BE2C (cell line): ENCODE measurements around the gene PHACTR1.

ENCODE experiments used
- DNase-seq: peaks from one replicate; pipeline ENCODE4 v3.0.0-alpha.2; 2020
- H3K27me3 ChIP-seq: fragments of 250-450 bp; sonication (Bioruptor Pico); 2 replicates; pipeline ENCODE4 v1.5.1; 2020; ENCODE audit warnings: mild to moderate bottlenecking
- H3K36me3 ChIP-seq: fragments of 250-450 bp; sonication (Bioruptor Pico); 2 replicates; pipeline ENCODE4 v1.5.1; 2020; ENCODE audit warnings: mild to moderate bottlenecking
- H3K4me1 ChIP-seq: fragments of 250-450 bp; sonication (Bioruptor Pico); 2 replicates; pipeline ENCODE4 v1.5.1; 2020
- H3K4me3 ChIP-seq: 2 replicates; pipeline ENCODE4 v1.5.1; 2011; ENCODE audit warnings: low read depth, low read length
- H3K9me3 ChIP-seq: fragments of 250-450 bp; sonication (Bioruptor Pico); 2 replicates; pipeline ENCODE4 v1.5.1; 2020
- CTCF ChIP-seq: IDR thresholded peaks from 2 replicates; pipeline ENCODE4 v1.5.1; 2012; ENCODE audit warnings: mild to moderate bottlenecking, low read depth, low read length

The PHACTR1 gene

GRCh38 chr6:13053006-13053461 is 336.5 kb downstream of the PHACTR1 start:
- Histone ChIP-seq H3K36me3 (no peaks in the 10 kb centered on the region), H3K27me3 (no peaks in the 10 kb centered on the region), H3K4me3 (no peak overlapping the region), H3K4me1 (no peaks in the 10 kb centered on the region), H3K9me3 (no peaks in the 10 kb centered on the region)
- DNase-seq: no peak
- TF ChIP-seq CTCF: no peak

GRCh38 chr6:13058051-13058450 is 341.5 kb downstream of the PHACTR1 start:
- H3K27me3 ChIP-seq: no peaks in the 10 kb centered on the region
- no peak for TF ChIP-seq CTCF
- H3K4me3 ChIP-seq: no peak overlapping the region
- H3K4me1 ChIP-seq: no peaks in the 10 kb centered on the region
- H3K36me3 ChIP-seq: no peaks in the 10 kb centered on the region
- no peak for DNase-seq
- no peaks in the 10 kb centered on the region for H3K9me3 ChIP-seq

- H3K27me3 ChIP-seq: no peaks in the 10 kb centered on the region
- H3K4me1 ChIP-seq: no peaks in the 10 kb centered on the region
- no peak for DNase-seq
- H3K36me3 ChIP-seq: no peaks in the 10 kb centered on the region
- H3K4me3 ChIP-seq: no peak overlapping the region
- no peak for TF ChIP-seq CTCF
- no peaks in the 10 kb centered on the region for H3K9me3 ChIP-seq
Observed at GRCh38 chr6:13059026-13059425, 342.5 kb downstream of the PHACTR1 start.

- H3K4me3 ChIP-seq: no peak overlapping the region
- TF ChIP-seq CTCF: no peak
- H3K4me1 ChIP-seq: no peaks in the 10 kb centered on the region
- H3K36me3 ChIP-seq: no peaks in the 10 kb centered on the region
- H3K9me3 ChIP-seq: no peaks in the 10 kb centered on the region
- no peaks in the 10 kb centered on the region for H3K27me3 ChIP-seq
- DNase-seq: no peak
Observed at GRCh38 chr6:13063300-13063918, 346.8 kb downstream of the PHACTR1 start.

GRCh38 chr6:13065581-13065980 is 349.0 kb downstream of the PHACTR1 start:
- H3K9me3 ChIP-seq: no peaks in the 10 kb centered on the region
- no peak for TF ChIP-seq CTCF
- H3K4me3 ChIP-seq: no peak overlapping the region
- no peaks in the 10 kb centered on the region for H3K36me3 ChIP-seq
- no peaks in the 10 kb centered on the region for H3K4me1 ChIP-seq
- H3K27me3 ChIP-seq: no peaks in the 10 kb centered on the region
- no peak for DNase-seq

GRCh38 chr6:13066050-13066449 is 349.5 kb downstream of the PHACTR1 start:
- Histone ChIP-seq H3K27me3 (no peaks in the 10 kb centered on the region), H3K9me3 (no peaks in the 10 kb centered on the region), H3K4me1 (no peaks in the 10 kb centered on the region), H3K4me3 (no peak overlapping the region), H3K36me3 (no peaks in the 10 kb centered on the region)
- DNase-seq: no peak
- TF ChIP-seq CTCF: no peak
